ENCODE data around the gene BCKDHB.
A peak's percentile ranks its signal among the peaks of the same experiment; 100 is the strongest.

The BCKDHB gene

DNA sequence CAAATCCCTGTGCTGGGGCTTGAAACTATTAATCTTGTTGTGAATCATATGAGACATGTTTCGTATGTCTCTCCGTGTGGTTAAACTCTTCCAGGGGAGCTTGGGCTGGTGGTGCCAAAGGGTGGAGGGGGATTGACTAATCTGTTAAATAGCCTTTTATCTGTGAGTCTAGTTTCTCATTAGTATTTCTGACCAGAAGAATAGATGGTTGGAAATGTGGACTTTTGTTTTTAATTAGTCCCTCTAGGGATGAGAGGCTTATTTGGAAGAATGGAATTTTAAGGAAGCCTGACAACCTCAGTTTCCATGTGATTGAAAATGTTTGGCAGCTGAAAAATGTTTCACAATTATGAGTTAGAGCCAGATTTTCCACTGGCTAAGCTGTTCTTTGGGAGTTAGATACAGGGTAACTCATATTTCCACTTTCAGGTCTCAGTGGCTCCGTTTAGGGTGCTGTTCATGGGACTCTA lies 117.3 kb downstream of the BCKDHB start:
- in situ Hi-C loops (cut with HindIII; ENCODE audit: low sequenced_read_pairs): no loop called here
- no peak overlapping the region for H3K4me3 ChIP-seq (ENCODE audit: low read depth, low read length)
- TF ChIP-seq, protein P1, sequence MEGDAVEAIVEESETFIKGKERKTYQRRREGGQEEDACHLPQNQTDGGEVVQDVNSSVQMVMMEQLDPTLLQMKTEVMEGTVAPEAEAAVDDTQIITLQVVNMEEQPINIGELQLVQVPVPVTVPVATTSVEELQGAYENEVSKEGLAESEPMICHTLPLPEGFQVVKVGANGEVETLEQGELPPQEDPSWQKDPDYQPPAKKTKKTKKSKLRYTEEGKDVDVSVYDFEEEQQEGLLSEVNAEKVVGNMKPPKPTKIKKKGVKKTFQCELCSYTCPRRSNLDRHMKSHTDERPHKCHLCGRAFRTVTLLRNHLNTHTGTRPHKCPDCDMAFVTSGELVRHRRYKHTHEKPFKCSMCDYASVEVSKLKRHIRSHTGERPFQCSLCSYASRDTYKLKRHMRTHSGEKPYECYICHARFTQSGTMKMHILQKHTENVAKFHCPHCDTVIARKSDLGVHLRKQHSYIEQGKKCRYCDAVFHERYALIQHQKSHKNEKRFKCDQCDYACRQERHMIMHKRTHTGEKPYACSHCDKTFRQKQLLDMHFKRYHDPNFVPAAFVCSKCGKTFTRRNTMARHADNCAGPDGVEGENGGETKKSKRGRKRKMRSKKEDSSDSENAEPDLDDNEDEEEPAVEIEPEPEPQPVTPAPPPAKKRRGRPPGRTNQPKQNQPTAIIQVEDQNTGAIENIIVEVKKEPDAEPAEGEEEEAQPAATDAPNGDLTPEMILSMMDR (IDR thresholded peaks at IDR 0.05; ENCODE audit: low read depth, low read length, missing control alignments): no peak
- peak; percentile 64 for DNase-seq (ENCODE audit: low read depth)

DNA sequence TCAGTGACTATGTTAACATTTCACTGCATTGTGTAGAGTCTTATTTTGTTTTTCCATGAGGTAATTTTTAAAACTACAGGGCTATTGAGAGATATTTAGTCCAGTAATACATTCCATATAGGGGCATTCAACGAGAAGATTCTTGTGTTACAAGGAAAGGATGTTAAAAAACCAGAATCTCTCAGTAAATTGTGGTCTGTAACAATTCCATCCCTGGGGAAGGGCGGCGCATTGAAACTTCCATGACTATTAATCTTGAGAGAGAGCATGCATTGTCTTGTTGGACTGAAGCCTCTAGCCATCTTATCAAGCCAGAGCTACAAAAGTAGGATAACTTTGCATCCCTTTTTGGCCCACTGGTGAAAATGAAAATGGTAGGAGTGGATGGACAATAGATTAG lies 119.7 kb downstream of the BCKDHB start:
- TF ChIP-seq, protein P1 (IDR thresholded peaks at IDR 0.05; ENCODE audit: low read depth, low read length, missing control alignments): no peak
- in situ Hi-C loops (cut with HindIII; ENCODE audit: low sequenced_read_pairs): no loop called here
- no peak overlapping the region for H3K4me3 ChIP-seq (ENCODE audit: low read depth, low read length)
- DNase-seq (ENCODE audit: low read depth): no peak

DNA sequence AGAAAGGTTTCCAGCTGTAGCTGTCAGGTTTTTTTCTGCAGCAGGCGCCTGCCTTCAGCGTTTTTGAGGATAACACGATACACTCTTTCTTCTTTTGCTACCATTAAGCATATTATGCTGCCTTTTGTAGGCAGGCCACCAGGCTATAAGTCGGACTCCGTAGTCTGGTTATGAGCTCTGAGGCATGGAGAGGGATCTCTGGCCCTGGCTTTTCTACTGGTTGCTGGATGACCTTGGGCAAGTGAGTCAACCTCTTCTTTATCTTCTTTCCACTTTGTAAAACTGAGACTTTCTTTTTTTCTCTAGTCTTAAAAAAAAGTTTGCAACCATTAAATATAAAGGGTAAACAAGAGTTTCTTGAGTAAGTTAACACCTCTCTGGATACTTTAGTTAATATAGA lies 120.2 kb downstream of the BCKDHB start:
- DNase-seq (ENCODE audit: low read depth): no peak
- TF ChIP-seq, protein P1 (IDR thresholded peaks at IDR 0.05; ENCODE audit: low read depth, low read length, missing control alignments): no peak
- no peak overlapping the region for H3K4me3 ChIP-seq (ENCODE audit: low read depth, low read length)
- in situ Hi-C loops (cut with HindIII; ENCODE audit: low sequenced_read_pairs): no loop called here

DNA sequence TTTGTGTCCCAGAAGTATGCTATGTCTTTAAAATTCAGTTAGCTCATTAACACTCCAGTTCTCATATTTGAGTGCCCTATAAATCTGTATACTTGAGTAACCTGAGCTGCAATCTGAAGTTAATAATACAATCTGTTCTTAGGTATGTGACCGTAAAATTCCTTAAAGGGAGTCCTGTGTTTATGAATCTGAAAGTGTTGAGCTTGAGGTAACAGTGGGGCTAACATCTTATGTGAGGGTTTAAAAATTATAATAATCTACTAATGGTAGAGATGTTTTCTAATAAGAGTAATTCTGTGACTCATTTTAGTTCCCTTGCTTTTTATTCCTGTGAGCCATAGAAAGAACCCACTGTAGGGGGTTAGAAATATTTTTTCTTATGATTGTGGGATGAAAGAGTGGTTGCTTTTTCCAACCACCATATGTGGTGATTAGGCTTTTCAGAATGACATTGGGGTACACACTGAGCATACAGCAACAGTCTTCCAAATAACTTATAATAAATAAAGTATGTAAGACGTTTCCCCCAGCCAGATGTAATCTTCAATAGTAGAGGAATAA lies 121.2 kb downstream of the BCKDHB start:
- no peak for DNase-seq (ENCODE audit: low read depth)
- H3K4me3 ChIP-seq (ENCODE audit: low read depth, low read length): no peak overlapping the region
- in situ Hi-C loops (cut with HindIII; ENCODE audit: low sequenced_read_pairs): no loop called here
- TF ChIP-seq, protein P1 (IDR thresholded peaks at IDR 0.05; ENCODE audit: low read depth, low read length, missing control alignments): no peak

DNA sequence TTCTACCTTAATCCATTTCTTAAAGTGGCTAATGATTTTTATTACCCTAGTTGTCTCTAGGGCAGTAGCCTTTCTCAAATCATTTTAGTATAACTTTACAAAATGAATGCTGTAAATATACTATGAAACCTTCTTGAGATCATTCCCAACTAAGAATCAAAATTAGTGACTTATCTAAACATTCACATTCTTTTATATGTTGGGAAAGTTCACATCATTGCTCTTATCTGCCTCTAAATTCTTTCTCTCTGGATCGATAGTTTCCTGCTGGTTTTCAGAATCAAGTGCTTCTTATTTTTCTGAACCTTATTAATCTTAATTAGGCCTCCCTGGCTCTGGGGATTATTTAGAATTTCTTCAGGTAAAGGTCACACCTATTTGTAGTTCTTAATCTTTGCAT lies 126.8 kb downstream of the BCKDHB start:
- in situ Hi-C loops (cut with HindIII; ENCODE audit: low sequenced_read_pairs): no loop called here
- DNase-seq (ENCODE audit: low read depth): no peak

DNA sequence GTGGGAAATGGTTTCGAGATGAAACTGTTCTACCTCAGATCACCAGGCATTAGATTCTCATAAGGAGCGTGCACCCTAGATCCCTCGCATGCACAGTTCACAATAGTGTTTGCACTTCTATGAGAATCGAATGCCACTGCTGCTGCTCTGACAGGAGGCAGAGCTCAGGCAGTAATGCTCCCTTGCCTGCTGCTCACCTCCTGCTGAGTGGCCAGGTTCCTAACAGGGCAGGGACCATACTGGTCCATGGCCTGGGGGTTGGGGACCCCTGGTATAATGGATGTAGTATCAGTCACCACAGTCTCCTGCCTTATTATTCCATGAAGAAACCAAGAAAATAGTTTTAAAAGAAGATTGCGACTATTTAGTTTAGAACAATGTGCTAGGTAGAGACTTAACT lies 127.5 kb downstream of the BCKDHB start:
- no peak overlapping the region for H3K4me3 ChIP-seq (ENCODE audit: low read depth, low read length)
- in situ Hi-C loops (cut with HindIII; ENCODE audit: low sequenced_read_pairs): no loop called here
- no peak for DNase-seq (ENCODE audit: low read depth)
- TF ChIP-seq, protein P1 (IDR thresholded peaks at IDR 0.05; ENCODE audit: low read depth, low read length, missing control alignments): no peak

More for the DNA sequence above, 126.8 kb downstream of the BCKDHB start:
- H3K4me3 ChIP-seq (ENCODE audit: low read depth, low read length): no peak overlapping the region
- TF ChIP-seq, protein P1 (IDR thresholded peaks at IDR 0.05; ENCODE audit: low read depth, low read length, missing control alignments): no peak
